GM23248 (cell line): ENCODE results near the gene CLDN19. TPM values are rescaled to one million over a fixed set of nuclear protein-coding genes. Genes with fewer than 3 reads are reported as not detected.
"Not testable (repeated sequence)": the region's sequence is repeated elsewhere in the genome, so short reads cannot be mapped to it uniquely, and the experiment has no call there.

Experiments used
- DNase-seq: peaks from one replicate; pipeline ENCODE4 v3.0.0-alpha.2; 2015
- H2AFZ ChIP-seq: fragments of 200-600 bp; sonication (generic); 2 replicates; pipeline ENCODE4 v1.6.1; 2016; ENCODE audit warnings: antibody characterized with exemption
- H3F3A ChIP-seq: fragments of 200-600 bp; sonication (generic); 2 replicates; pipeline ENCODE4 v1.6.1; 2016; ENCODE audit warnings: mild to moderate bottlenecking, antibody characterized with exemption, mixed run types; ENCODE audit not compliant: insufficient read depth
- H3K27ac ChIP-seq: fragments of 200-600 bp; sonication (generic); 2 replicates; pipeline ENCODE4 v1.5.1; 2016; ENCODE audit warnings: mild to moderate bottlenecking
- H3K27me3 ChIP-seq: fragments of 200-600 bp; sonication (generic); replicated peaks from 2 replicates; pipeline ENCODE4 v1.6.1; 2016; ENCODE audit warnings: mild to moderate bottlenecking; ENCODE audit not compliant: insufficient read depth
- H3K36me3 ChIP-seq: fragments of 200-600 bp; sonication (generic); 2 replicates; pipeline ENCODE4 v1.6.1; 2016; ENCODE audit warnings: low read depth, mild to moderate bottlenecking
- H3K4me1 ChIP-seq: fragments of 200-600 bp; sonication (generic); 2 replicates; pipeline ENCODE4 v1.6.1; 2016; ENCODE audit warnings: mild to moderate bottlenecking; ENCODE audit not compliant: insufficient read depth
- H3K4me2 ChIP-seq: fragments of 200-600 bp; sonication (generic); one replicate; pipeline ENCODE4 v1.6.1; 2016; ENCODE audit warnings: mild to moderate bottlenecking; ENCODE audit not compliant: unreplicated experiment
- H3K4me3 ChIP-seq: fragments of 200-600 bp; sonication (generic); 2 replicates; pipeline ENCODE4 v1.5.1; 2016; ENCODE audit warnings: mild to moderate bottlenecking
- H3K79me2 ChIP-seq: fragments of 200-600 bp; sonication (generic); 2 replicates; pipeline ENCODE4 v1.6.1; 2016; ENCODE audit warnings: mild to moderate bottlenecking; ENCODE audit not compliant: insufficient read depth
- H3K9ac ChIP-seq: fragments of 200-600 bp; sonication (generic); 2 replicates; pipeline ENCODE4 v1.6.1; 2016; ENCODE audit warnings: mild to moderate bottlenecking
- H3K9me2 ChIP-seq: fragments of 200-600 bp; sonication (generic); 2 replicates; pipeline ENCODE4 v1.6.1; 2016; ENCODE audit warnings: mixed run types, mild to moderate bottlenecking, moderate library complexity; ENCODE audit not compliant: insufficient read depth
- H3K9me3 ChIP-seq: fragments of 200-600 bp; sonication (generic); one replicate; pipeline ENCODE4 v1.6.1; 2017; ENCODE audit warnings: low read depth
- H4K20me1 ChIP-seq: fragments of 200-600 bp; sonication (generic); 2 replicates; pipeline ENCODE4 v1.6.0; 2016; ENCODE audit not compliant: insufficient read depth
- EZH2 ChIP-seq: fragments of 200-600 bp; sonication (generic); IDR thresholded peaks from 2 replicates; pipeline ENCODE4 v1.6.1; 2018; ENCODE audit warnings: antibody characterized with exemption, mild to moderate bottlenecking; ENCODE audit not compliant: insufficient read depth, poor library complexity, severe bottlenecking
- EZH2phosphoT487 ChIP-seq: fragments of 200-600 bp; sonication (generic); IDR thresholded peaks from 2 replicates; pipeline ENCODE4 v1.6.1; 2018; ENCODE audit warnings: antibody characterized with exemption, moderate library complexity, mild to moderate bottlenecking, low read depth; ENCODE audit not compliant: insufficient read depth
- whole genome bisulfite sequencing, 2 experiments: methylation state at CpG; one replicate each; pipeline ENCODE4 v1.1.6; 2015 to 2017; ENCODE audit warnings: low lambda C conversion rate in 2 of 2, low coverage in 1 of 2; ENCODE audit errors: missing lambda C conversion rate in 2 of 2; 5-methylcytosine and 5-hydroxymethylcytosine counted together
- in situ Hi-C: fragments of 300-500 bp; cut with MboI; formaldehyde crosslinking; loops from 2 replicates; pipeline ENCODE4 v1.15.0; 2020
- polyA plus RNA-seq: library from polyadenylated mRNA; unstranded; fragments of >200 nt; fragmentation: Nextera tagmentation; extraction: Ambion mirVana; gene quantifications from 2 replicates; pipeline ENCODE4 v1.2.1, GENCODE V29; 2016
- total RNA-seq: library from RNA; depleted of rRNA; stranded (reverse); fragments of >200 nt; shearing (Covaris generic); gene quantifications from 2 replicates; pipeline ENCODE4 v1.2.3, GENCODE V29; 2014

Gene CLDN19
- total and polyA plus RNA-seq, 2 experiments from 2014 or later: not detected

DNA sequence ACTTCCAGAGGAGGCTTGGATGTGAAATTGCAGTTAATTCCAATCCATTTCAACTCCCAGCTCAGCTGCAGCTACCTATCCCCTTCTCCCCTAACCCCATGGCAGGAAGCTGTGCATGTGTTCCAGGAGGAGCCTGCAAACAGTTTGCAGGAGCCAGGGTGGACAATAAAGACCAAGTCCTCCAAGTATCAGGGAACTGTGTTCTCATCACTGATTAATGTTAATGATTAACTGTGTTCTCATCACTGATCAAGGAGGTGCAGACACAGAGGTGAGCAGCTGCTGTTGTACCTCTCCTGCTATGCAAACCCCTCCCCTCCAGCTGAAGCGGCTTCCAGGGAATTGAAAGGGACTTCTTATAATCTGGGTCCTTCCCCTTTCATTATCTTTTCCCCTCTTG lies 19.2 kb downstream of the CLDN19 start:
- no peak overlapping the region for H3K27ac ChIP-seq
- no peaks in the 10 kb centered on the region for H3K27me3 ChIP-seq
- no peaks in the 10 kb centered on the region; the same call in 1 of the 2 replicates for H3F3A ChIP-seq
- in situ Hi-C loops: no loop called here
- no peak for TF ChIP-seq EZH2phosphoT487
- TF ChIP-seq EZH2: no peak
- H3K4me3 ChIP-seq: no peak overlapping the region
- H3K9ac ChIP-seq: no peak overlapping the region
- H3K9me3 ChIP-seq: no peaks in the 10 kb centered on the region
- no peaks in the 10 kb centered on the region for H3K36me3 ChIP-seq
- DNase-seq: no peak
- no peaks in the 10 kb centered on the region for H3K4me1 ChIP-seq
- WGBS, 2 experiments: 92% methylated on average over 1 of the region's 1 CpG
- H4K20me1 ChIP-seq: no peaks in the 10 kb centered on the region
- no peak overlapping the region for H2AFZ ChIP-seq
- H3K9me2 ChIP-seq: no peaks in the 10 kb centered on the region
- H3K4me2 ChIP-seq: no peak overlapping the region
- no peaks in the 10 kb centered on the region; the same call in 1 of the 2 replicates for H3K79me2 ChIP-seq

DNA sequence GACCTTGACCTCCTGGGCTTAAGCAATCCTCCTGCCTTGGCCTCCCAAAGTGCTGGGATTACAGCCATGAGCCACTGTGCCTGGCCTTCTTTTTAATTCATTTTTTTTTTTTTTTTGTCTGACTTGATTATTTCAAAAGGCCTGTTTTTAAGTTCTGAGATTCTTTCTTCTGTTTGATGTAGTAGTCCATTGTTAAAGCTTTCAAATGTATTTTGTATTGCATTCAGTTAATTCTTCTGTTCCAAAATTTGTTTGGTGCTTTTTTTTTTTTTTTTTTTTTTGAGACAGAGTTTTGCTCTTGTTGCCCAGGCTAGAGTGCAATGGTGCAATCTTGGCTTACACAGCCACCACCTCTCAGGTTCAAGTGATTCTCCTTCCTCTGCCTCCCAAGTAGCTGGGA lies 25.6 kb downstream of the CLDN19 start:
- H3K9me2 ChIP-seq, H3F3A ChIP-seq, in situ Hi-C loops, H4K20me1 ChIP-seq, H3K27ac ChIP-seq, H3K27me3 ChIP-seq, H3K4me1 ChIP-seq, H3K9ac ChIP-seq, H3K9me3 ChIP-seq, H2AFZ ChIP-seq, H3K4me2 ChIP-seq, H3K4me3 ChIP-seq, DNase-seq: not testable (repeated sequence)
- H3K79me2 ChIP-seq: peaks cover 59% of the 10 kb centered on the region
- H3K36me3 ChIP-seq: peaks cover 15% of the 10 kb centered on the region; the same call in 1 of the 2 replicates

DNA sequence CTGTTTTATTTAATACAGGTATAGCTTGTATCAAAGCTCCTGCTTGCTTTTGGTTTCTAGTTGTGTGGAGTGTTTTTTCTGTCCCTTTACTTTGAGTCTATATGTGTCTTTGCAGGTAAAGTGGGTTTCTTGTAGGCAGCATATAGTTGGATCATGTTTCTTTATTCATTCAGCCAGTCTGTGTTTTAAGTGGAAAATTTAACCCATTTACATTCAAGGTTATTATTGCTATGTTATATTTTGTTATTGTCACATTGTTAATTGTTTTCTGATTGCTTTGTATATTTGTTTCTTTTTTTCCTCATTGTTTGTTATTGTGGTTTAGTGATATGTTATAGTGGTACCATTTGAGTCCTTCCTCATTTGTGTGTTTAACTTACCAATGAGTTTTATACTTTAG lies 26.7 kb downstream of the CLDN19 start:
- H2AFZ ChIP-seq: no peak overlapping the region

GRCh38 chr1:42712808-42713207 lies 27.2 kb downstream of the CLDN19 start:
- H4K20me1 ChIP-seq, DNase-seq, H3K9me3 ChIP-seq, H3K4me1 ChIP-seq, H3K27me3 ChIP-seq, H3F3A ChIP-seq, in situ Hi-C loops, H3K4me2 ChIP-seq, H3K4me3 ChIP-seq, H3K9me2 ChIP-seq, H3K27ac ChIP-seq, H3K9ac ChIP-seq, H2AFZ ChIP-seq: not testable (repeated sequence)
- WGBS, 2 experiments: 98 to 100% methylated on average over 3 of the region's 3 CpGs
- Histone ChIP-seq H3K79me2 (peaks cover 73% of the 10 kb centered on the region), H3K36me3 (peaks cover 16% of the 10 kb centered on the region; the same call in 1 of the 2 replicates)

More for the DNA sequence above, 26.7 kb downstream of the CLDN19 start:
- Histone ChIP-seq H3K27me3 (no peaks in the 10 kb centered on the region), H3K36me3 (peaks cover 16% of the 10 kb centered on the region; the same call in 1 of the 2 replicates), H3K9ac (no peak overlapping the region), H3K9me3 (no peaks in the 10 kb centered on the region), H3F3A (no peaks in the 10 kb centered on the region; the same call in 1 of the 2 replicates), H3K4me1 (no peaks in the 10 kb centered on the region), H3K4me3 (no peak overlapping the region), H3K4me2 (no peak overlapping the region), H3K79me2 (peaks cover 68% of the 10 kb centered on the region), H4K20me1 (no peaks in the 10 kb centered on the region), H3K9me2 (no peaks in the 10 kb centered on the region), H3K27ac (no peak overlapping the region)
- TF ChIP-seq EZH2phosphoT487: no peak
- no peak for TF ChIP-seq EZH2
- in situ Hi-C loops: no loop called here
- no peak for DNase-seq

DNA sequence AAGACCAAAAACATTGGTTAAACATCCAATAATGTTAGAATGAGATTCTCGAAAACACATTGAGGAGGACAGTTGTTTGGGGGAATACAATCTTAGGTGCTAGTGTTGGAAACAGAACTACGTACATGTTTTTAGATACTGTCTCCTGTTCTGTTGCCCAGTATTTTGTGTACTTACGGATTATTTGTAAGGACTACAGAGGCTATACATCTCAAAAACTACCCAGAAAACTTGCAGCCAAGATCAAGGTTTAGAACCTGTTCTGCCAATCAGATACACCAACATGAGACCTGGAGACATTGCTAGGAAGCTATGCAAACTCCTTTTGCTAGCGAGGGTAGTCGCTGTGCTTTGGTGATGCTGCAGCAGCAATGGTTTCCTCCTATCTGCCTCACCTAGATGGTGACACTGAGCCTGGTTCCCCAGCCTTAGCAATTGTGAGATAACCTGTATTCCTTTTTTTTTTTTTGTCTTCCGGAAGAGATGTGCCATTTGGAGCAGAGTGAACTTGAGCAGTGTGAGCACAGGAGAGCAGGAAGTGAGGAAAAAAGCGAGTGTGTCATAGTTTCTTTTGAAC lies 36.1 kb downstream of the CLDN19 start:
- H3K4me2 ChIP-seq: no peak overlapping the region
- WGBS, 2 experiments: 97 to 98% methylated on average over 7 of the region's 7 CpGs
- no peaks in the 10 kb centered on the region for H4K20me1 ChIP-seq
- H3K27me3 ChIP-seq: no peaks in the 10 kb centered on the region
- no peak overlapping the region for H3K9ac ChIP-seq
- no peak overlapping the region for H3K4me3 ChIP-seq
- H3K9me3 ChIP-seq: no peaks in the 10 kb centered on the region
- no peak overlapping the region for H3K27ac ChIP-seq
- in situ Hi-C loops: no loop called here
- no peaks in the 10 kb centered on the region for H3K4me1 ChIP-seq
- TF ChIP-seq EZH2: no peak
- TF ChIP-seq EZH2phosphoT487: no peak
- H2AFZ ChIP-seq: no peak overlapping the region
- H3K79me2 ChIP-seq: peaks cover 95% of the 10 kb centered on the region
- no peak for DNase-seq
- H3F3A ChIP-seq: peaks cover 34% of the 10 kb centered on the region; the same call in 1 of the 2 replicates
- peaks cover 58% of the 10 kb centered on the region for H3K36me3 ChIP-seq
- H3K9me2 ChIP-seq: no peaks in the 10 kb centered on the region
